IgD-negative memory B cell (primary cell): ENCODE results near the gene RRAS. TPM values are rescaled to one million over a fixed set of nuclear protein-coding genes. Genes with fewer than 3 reads are reported as not detected.

ENCODE experiments used
- H3K27ac Mint-ChIP-seq, 3 donors: one replicate each; pipeline ENCODE4 v1.8.0; 2020 to 2022; ENCODE audit warnings: mild to moderate bottlenecking in 3 of 3, mixed read lengths in 3 of 3, moderate library complexity in 1 of 3
- H3K27me3 Mint-ChIP-seq: one replicate; pipeline ENCODE4 v1.8.0; 2021; ENCODE audit warnings: mixed read lengths
- H3K36me3 Mint-ChIP-seq: one replicate; pipeline ENCODE4 v1.8.0; 2020; ENCODE audit warnings: mild to moderate bottlenecking, mixed read lengths
- H3K4me1 Mint-ChIP-seq, 3 donors: one replicate each; pipeline ENCODE4 v1.8.0; 2020 to 2022; ENCODE audit warnings: mixed read lengths in 3 of 3, mild to moderate bottlenecking in 1 of 3
- H3K4me3 Mint-ChIP-seq, 4 donors: one replicate each; pipeline ENCODE4 v1.8.0; 2020 to 2022; ENCODE audit warnings: mild to moderate bottlenecking in 4 of 4, mixed read lengths in 4 of 4, moderate library complexity in 3 of 4
- H3K9me3 Mint-ChIP-seq, 3 donors: one replicate each; pipeline ENCODE4 v1.8.0; 2020 to 2021; ENCODE audit warnings: mixed read lengths in 3 of 3, mild to moderate bottlenecking in 1 of 3
- polyA plus RNA-seq: library from polyadenylated mRNA; unstranded; fragments of 300-500 nt; fragmentation: Illumina TruSeq; gene quantifications from one replicate; pipeline ENCODE4 v1.2.3, GENCODE V29; 2021

RRAS gene
- polyA plus RNA-seq, 1 donor from 2014 or later, result 18.4 TPM

DNA sequence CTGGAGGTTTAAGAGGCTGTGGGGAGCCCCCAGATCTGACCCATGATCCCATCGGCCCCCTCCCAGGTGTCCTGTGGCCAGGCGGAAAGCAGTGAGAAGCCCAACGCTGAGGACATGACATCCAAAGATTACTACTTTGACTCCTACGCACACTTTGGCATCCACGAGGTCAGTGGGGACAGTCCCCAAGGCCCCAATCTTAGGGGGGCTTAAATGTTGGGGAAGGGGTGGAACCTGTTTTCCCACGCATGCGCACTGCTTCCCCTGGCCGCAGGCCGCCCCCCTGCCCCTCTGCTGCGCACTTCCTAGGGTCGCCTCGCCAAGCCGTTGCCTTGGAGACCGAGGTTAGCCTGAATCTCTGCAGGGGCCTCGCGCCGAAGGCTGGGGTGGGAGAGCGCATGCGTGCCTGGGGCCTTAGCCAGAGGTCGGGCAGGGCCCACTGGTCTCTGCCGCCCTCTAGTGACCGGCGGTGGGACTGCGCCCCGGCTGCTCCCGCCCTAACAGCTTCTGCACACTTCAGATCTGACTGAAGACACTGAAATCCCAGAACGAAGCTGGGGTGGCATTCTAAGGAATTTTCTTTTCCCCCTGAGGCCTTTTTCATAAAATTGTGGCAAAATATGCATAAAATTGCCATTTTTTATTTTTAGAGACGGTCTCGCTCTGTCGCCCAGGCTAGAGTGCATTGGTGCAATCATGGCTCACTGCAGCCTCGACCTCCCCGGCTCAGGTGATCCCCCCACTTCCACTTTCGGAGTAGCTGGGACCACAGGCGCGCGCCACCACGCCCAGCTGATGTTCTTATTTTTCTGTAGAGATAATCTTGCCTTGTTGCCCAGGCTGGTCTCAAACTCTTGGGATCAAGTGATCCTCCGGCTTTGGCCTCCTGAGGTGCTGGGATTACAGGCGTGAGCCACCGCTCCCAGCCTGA is 40.7 kb upstream of the RRAS start:
- Mint-ChIP-seq H3K36me3 (peaks cover 9% of the 10 kb centered on the region), H3K4me3 (peak overlapping the region in 3 of 4 donors; percentile 70 to 82 (median 79)), H3K27me3 (no peaks in the 10 kb centered on the region), H3K27ac (peak overlapping the region; percentile 73 to 92 (median 88)), H3K9me3 (no peaks in the 10 kb centered on the region), H3K4me1 (peaks cover 19 to 22% (median 21%) of the 10 kb centered on the region in 3 donors)

- peak overlapping the region in 3 of 4 donors; percentile 82 to 90 (median 84) for H3K4me3 Mint-ChIP-seq
- peaks cover 6% of the 10 kb centered on the region for H3K36me3 Mint-ChIP-seq
- H3K9me3 Mint-ChIP-seq, result no peaks in the 10 kb centered on the region
- peak overlapping the region; percentile 73 to 97 (median 88) for H3K27ac Mint-ChIP-seq
- no peaks in the 10 kb centered on the region for H3K27me3 Mint-ChIP-seq
- H3K4me1 Mint-ChIP-seq, result peaks cover 19 to 22% (median 21%) of the 10 kb centered on the region in 3 donors
Observed at GRCh38 chr19:49679771-49680413, 39.9 kb upstream of the RRAS start.

GRCh38 chr19:49678985-49679770 is 39.2 kb upstream of the RRAS start:
- H3K4me3 Mint-ChIP-seq, result peak overlapping the region; percentile 34 to 98 (median 91)
- peaks cover 20 to 26% (median 23%) of the 10 kb centered on the region in 3 donors for H3K4me1 Mint-ChIP-seq
- peaks cover 6% of the 10 kb centered on the region for H3K36me3 Mint-ChIP-seq

GRCh38 chr19:49677901-49678674 is 38.1 kb upstream of the RRAS start:
- peaks cover 30 to 37% (median 33%) of the 10 kb centered on the region in 3 donors for H3K4me1 Mint-ChIP-seq
- no peaks in the 10 kb centered on the region for H3K27me3 Mint-ChIP-seq
- no peaks in the 10 kb centered on the region for H3K9me3 Mint-ChIP-seq
- H3K36me3 Mint-ChIP-seq, result peaks cover 4% of the 10 kb centered on the region
- H3K4me3 Mint-ChIP-seq, result peak overlapping the region; percentile 88 to 98 (median 97)
- H3K27ac Mint-ChIP-seq, result peak overlapping the region; percentile 97 to 99 (median 98)

More at GRCh38 chr19:49678985-49679770, 39.2 kb upstream of the RRAS start:
- peak overlapping the region; percentile 97 to 99 (median 98) for H3K27ac Mint-ChIP-seq
- H3K9me3 Mint-ChIP-seq, result no peaks in the 10 kb centered on the region
- H3K27me3 Mint-ChIP-seq, result no peaks in the 10 kb centered on the region

DNA sequence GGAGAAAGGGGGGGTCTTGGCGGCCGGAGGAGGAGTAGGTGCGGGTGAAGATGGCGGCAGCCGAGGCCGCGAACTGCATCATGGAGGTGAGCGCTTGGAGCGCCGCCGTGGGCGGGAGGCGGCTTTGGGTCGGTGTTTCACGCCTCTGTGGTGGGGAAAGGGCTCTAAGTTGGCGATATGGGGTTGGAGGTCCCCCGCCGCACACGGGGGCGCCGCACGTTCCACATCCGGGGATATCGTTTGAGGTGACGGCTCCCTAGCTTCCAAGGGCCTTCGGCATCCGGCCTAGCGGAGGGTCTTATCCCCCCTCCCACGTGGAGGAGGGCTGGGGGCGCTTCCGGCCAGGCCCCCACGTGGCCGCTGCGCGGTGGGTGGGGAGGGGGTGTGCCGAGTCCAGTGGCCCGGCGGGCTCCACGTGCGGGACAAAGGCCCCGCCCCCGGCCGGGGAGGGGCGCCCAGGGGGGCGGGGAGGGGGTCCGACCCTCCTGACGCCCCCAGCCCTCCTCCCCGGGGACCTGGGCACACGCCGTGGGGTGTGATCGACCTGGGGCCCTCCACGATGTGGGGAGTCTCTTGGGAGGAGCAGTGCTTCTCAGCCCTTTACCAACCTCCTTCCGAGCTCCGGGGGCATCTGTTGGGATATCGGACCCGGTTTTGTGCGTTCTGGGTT is 37.4 kb upstream of the RRAS start, which contains the start of gene PRMT1:
PRMT1 (plus strand) TSS at position 41 of the 670 bp plus-strand sequence; CDS start at position 51, 10 bp downstream.
- Mint-ChIP-seq H3K36me3 (peaks cover 2% of the 10 kb centered on the region), H3K27me3 (no peaks in the 10 kb centered on the region), H3K4me3 (peak within 1 kb of the TSS; percentile 96 to 99 (median 98)), H3K9me3 (no peaks in the 10 kb centered on the region), H3K4me1 (peaks cover 32 to 38% (median 35%) of the 10 kb centered on the region in 3 donors), H3K27ac (peak within 1 kb of the TSS; percentile 97 to 99 (median 98))

GRCh38 chr19:49676784-49677230 is 36.9 kb upstream of the RRAS start:
- peak overlapping the region; percentile 96 to 99 (median 98) for H3K4me3 Mint-ChIP-seq
- peaks cover 37 to 43% (median 41%) of the 10 kb centered on the region in 3 donors for H3K4me1 Mint-ChIP-seq
- no peaks in the 10 kb centered on the region for H3K36me3 Mint-ChIP-seq
- H3K9me3 Mint-ChIP-seq, result no peaks in the 10 kb centered on the region
- no peaks in the 10 kb centered on the region for H3K27me3 Mint-ChIP-seq
- H3K27ac Mint-ChIP-seq, result peak overlapping the region; percentile 97 to 99 (median 98)

GRCh38 chr19:49676136-49676783 is 36.3 kb upstream of the RRAS start:
- peak overlapping the region; percentile 96 to 99 (median 98) for H3K4me3 Mint-ChIP-seq
- no peaks in the 10 kb centered on the region for H3K27me3 Mint-ChIP-seq
- no peaks in the 10 kb centered on the region for H3K36me3 Mint-ChIP-seq
- H3K27ac Mint-ChIP-seq, result peak overlapping the region; percentile 97 to 99 (median 98)
- no peaks in the 10 kb centered on the region for H3K9me3 Mint-ChIP-seq
- H3K4me1 Mint-ChIP-seq, result peaks cover 37 to 43% (median 41%) of the 10 kb centered on the region in 3 donors

DNA sequence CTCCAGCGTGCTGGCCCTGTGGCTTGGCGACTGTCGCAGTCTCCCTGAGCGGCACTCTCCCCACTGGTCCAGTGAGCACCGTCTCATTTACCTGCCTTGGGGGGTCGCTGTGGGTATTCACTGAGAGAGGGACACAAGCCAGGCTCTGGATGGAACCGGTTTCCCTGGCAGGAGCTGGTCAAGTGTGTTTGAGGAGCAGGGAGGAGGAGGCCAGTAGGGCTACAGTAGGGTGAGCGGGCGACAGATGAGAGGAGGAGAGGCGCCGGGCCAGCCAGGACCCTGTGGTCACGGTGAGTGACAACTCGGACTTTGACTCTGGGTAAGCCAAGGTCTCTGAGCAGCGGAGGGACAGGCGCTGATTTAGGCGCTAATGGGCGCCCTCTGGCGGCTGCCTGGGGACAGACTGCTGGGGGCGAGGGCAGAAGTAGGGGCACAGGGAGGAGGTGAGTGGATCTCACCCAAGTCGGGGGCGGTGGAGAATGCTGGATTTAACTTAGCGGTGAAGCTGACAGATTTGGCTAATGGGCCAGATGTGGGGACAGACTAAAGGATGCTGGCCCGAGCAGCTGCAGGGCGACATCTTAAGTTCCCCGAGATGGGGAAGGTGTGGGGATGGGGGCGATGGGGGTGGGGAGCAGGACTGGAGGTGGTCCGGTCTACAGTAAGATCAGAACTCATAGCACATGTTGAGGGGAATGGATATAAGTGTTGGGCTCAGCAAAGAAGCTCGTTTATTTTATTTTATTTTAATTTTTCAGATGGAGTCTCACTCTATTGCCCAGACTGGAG is 32.4 kb upstream of the RRAS start:
- Mint-ChIP-seq H3K4me3 (peak overlapping the region; percentile 55 to 90 (median 66)), H3K27ac (peak overlapping the region in 2 of 3 donors; percentile 56 to 76), H3K27me3 (no peaks in the 10 kb centered on the region), H3K36me3 (peaks cover 2% of the 10 kb centered on the region), H3K9me3 (no peaks in the 10 kb centered on the region), H3K4me1 (peaks cover 20 to 31% (median 31%) of the 10 kb centered on the region in 3 donors)

GRCh38 chr19:49669516-49669915 is 29.6 kb upstream of the RRAS start:
- Mint-ChIP-seq H3K27ac (peak overlapping the region in 1 of 3 donors; percentile 31), H3K4me1 (peaks cover 30 to 32% (median 31%) of the 10 kb centered on the region in 3 donors), H3K9me3 (no peaks in the 10 kb centered on the region), H3K27me3 (peaks cover 2% of the 10 kb centered on the region), H3K36me3 (peaks cover 4% of the 10 kb centered on the region), H3K4me3 (no peak overlapping the region)

DNA sequence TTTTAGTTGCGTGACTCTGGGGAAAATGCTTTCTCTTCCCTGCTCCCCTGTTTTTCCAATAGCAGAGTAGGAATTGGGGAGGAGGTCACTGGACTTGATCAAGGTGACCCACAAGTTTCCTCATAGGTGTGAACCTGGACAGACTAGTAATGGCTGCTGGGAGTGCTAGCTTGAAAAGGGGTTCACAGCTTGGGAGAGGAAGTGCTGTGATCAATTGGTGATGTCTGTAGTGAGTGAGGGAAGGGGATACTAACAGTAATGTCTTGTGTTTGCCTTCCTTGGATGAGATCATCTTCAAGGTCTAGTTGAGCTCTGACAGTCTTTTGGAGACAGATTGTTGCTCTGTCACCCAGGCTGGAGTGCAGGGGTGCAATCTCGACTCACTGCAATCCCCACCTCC is 27.5 kb upstream of the RRAS start:
- peaks cover 2% of the 10 kb centered on the region for H3K27me3 Mint-ChIP-seq
- no peaks in the 10 kb centered on the region for H3K9me3 Mint-ChIP-seq
- peak overlapping the region in 1 of 3 donors; percentile 68 for H3K27ac Mint-ChIP-seq
- peaks cover 4% of the 10 kb centered on the region for H3K36me3 Mint-ChIP-seq
- peak overlapping the region in 2 of 4 donors; percentile 30 to 96 for H3K4me3 Mint-ChIP-seq
- peaks cover 24 to 26% (median 25%) of the 10 kb centered on the region in 3 donors for H3K4me1 Mint-ChIP-seq

- no peaks in the 10 kb centered on the region for H3K9me3 Mint-ChIP-seq
- H3K27ac Mint-ChIP-seq, result peak overlapping the region in 2 of 3 donors; percentile 91 to 98
- H3K4me1 Mint-ChIP-seq, result peaks cover 17 to 19% (median 18%) of the 10 kb centered on the region in 3 donors
- peaks cover 4% of the 10 kb centered on the region for H3K36me3 Mint-ChIP-seq
- peak overlapping the region; percentile 96 to 100 (median 98) for H3K4me3 Mint-ChIP-seq
- H3K27me3 Mint-ChIP-seq, result peaks cover 2% of the 10 kb centered on the region
Observed at GRCh38 chr19:49666120-49666444, 26.1 kb upstream of the RRAS start.
